ENCODE measurements around the gene ALPK3. TPM values are rescaled to one million over a fixed set of nuclear protein-coding genes. Genes with fewer than 3 reads are reported as not detected.

Gene ALPK3
- total and polyA plus RNA-seq, 5 donors from 2014 or later = 0.22 TPM; not detected in 4

- Mint-ChIP-seq H3K9me3 (peaks cover 0 to 3% (median 0%) of the 10 kb centered on the region in 7 donors), H3K4me1 (no peaks in the 10 kb centered on the region), H3K27me3 (peaks cover 16% of the 10 kb centered on the region), H3K36me3 (no peaks in the 10 kb centered on the region), H3K4me3 (no peak overlapping the region), H3K27ac (no peak overlapping the region)
- no peaks in the 10 kb centered on the region for H3K9me3 ChIP-seq (ENCODE audit: control insufficient read depth in 2 of 2, low read length in 2 of 2)
- H3K4me1 ChIP-seq (ENCODE audit: control insufficient read depth, insufficient read depth, low read length, poor library complexity, severe bottlenecking) = no peaks in the 10 kb centered on the region
- no peak for DNase-seq
- no peaks in the 10 kb centered on the region for H3K27me3 ChIP-seq (ENCODE audit: control insufficient read depth, insufficient read depth, low read length)
- H3K27ac ChIP-seq (ENCODE audit: insufficient read depth, low read length, poor library complexity, severe bottlenecking) = no peak overlapping the region
- no peak for ATAC-seq (ENCODE audit: low read depth in 2 of 2)
- no peaks in the 10 kb centered on the region for H3K36me3 ChIP-seq (ENCODE audit: control insufficient read depth, insufficient read depth, low read length)
- no peak overlapping the region for H3K4me3 ChIP-seq (ENCODE audit: low read depth, low read length)
Measured at GRCh38 chr15:84892786-84893307, 75.7 kb downstream of the ALPK3 start.

DNA sequence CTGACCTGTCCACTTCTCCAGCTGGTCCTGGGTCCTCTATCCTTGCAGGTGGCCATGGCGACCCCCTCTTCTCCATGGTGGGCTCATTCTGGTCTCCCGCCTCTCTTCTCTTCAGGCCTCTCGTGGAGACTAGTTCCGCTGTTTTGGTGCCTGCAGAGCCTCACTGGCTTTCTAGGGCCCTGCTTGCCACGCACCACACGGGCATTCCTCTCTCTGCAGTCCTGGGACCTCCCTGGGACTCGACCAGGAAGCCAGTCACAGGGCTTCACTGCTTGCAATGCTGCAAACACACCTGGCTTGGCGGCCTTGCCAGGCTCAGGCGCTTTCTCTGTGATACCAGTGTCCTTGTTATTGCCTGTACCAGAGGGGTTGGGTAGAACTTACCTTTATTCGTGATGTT is 76.5 kb downstream of the ALPK3 start:
- Histone ChIP-seq H3K4me1 (ENCODE audit: control insufficient read depth, insufficient read depth, low read length, poor library complexity, severe bottlenecking) (no peaks in the 10 kb centered on the region), H3K27ac (ENCODE audit: insufficient read depth, low read length, poor library complexity, severe bottlenecking) (no peak overlapping the region), H3K4me3 (ENCODE audit: low read depth, low read length) (no peak overlapping the region), H3K27me3 (ENCODE audit: control insufficient read depth, insufficient read depth, low read length) (no peaks in the 10 kb centered on the region), H3K36me3 (ENCODE audit: control insufficient read depth, insufficient read depth, low read length) (no peaks in the 10 kb centered on the region), H3K9me3 (ENCODE audit: control insufficient read depth in 2 of 2, low read length in 2 of 2) (no peaks in the 10 kb centered on the region)
- Mint-ChIP-seq H3K27ac (peak overlapping the region in 1 of 3 donors; percentile 66), H3K4me1 (no peaks in the 10 kb centered on the region), H3K27me3 (peaks cover 16% of the 10 kb centered on the region), H3K36me3 (no peaks in the 10 kb centered on the region), H3K4me3 (no peak overlapping the region), H3K9me3 (peaks cover 0 to 3% (median 0%) of the 10 kb centered on the region in 7 donors)
- DNase-seq = no peak
- ATAC-seq (ENCODE audit: low read depth in 2 of 2) = no peak

DNA sequence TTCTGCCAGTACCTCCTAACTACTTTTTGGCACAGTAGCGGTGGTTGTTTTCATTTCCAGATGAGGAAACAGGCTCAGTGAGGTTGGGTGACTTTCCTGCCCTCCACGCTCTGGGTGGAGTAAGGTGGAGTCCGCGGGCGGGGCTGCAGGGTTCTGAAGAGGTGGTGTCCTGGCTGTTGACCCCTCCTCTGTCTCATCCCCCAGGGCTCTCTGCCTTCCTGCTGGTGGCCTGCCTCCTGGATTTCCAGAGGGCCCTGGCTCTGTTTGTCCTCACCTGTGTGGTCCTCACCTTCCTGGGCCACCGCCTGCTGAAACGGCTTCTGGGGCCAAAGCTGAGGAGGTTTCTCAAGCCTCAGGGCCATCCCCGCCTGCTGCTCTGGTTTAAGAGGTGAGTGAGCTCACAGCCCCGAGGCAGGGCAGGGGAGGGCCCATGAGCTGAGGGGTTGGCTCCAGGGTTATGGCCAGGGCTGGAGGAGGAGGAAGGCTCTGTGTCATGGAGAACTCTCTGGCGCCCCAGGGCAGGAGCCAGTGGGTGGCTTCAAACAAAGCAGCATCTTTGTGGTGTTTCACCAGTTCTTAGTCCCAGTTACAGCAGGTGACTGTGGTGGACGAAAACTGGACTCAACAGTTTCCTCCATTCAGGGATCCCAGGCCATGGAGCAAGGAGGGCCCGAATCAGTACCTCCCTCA is 77.7 kb downstream of the ALPK3 start:
- Histone ChIP-seq H3K36me3 (ENCODE audit: control insufficient read depth, insufficient read depth, low read length) (no peaks in the 10 kb centered on the region), H3K27ac (ENCODE audit: insufficient read depth, low read length, poor library complexity, severe bottlenecking) (no peak overlapping the region), H3K27me3 (ENCODE audit: control insufficient read depth, insufficient read depth, low read length) (no peaks in the 10 kb centered on the region), H3K9me3 (ENCODE audit: control insufficient read depth in 2 of 2, low read length in 2 of 2) (no peaks in the 10 kb centered on the region), H3K4me1 (ENCODE audit: control insufficient read depth, insufficient read depth, low read length, poor library complexity, severe bottlenecking) (no peaks in the 10 kb centered on the region), H3K4me3 (ENCODE audit: low read depth, low read length) (no peak overlapping the region)
- peaks cover 24% of the 10 kb centered on the region for H3K27me3 Mint-ChIP-seq
- no peaks in the 10 kb centered on the region for H3K4me1 Mint-ChIP-seq
- no peak overlapping the region for H3K27ac Mint-ChIP-seq
- H3K9me3 Mint-ChIP-seq = peaks cover 0 to 6% (median 0%) of the 10 kb centered on the region in 7 donors
- H3K36me3 Mint-ChIP-seq = no peaks in the 10 kb centered on the region
- no peak for DNase-seq
- no peak overlapping the region for H3K4me3 Mint-ChIP-seq
- no peak for ATAC-seq (ENCODE audit: low read depth in 2 of 2)

GRCh38 chr15:84898761-84899160 is 81.6 kb downstream of the ALPK3 start:
- H3K27me3 Mint-ChIP-seq = peaks cover 22% of the 10 kb centered on the region
- no peak for ATAC-seq (ENCODE audit: low read depth in 2 of 2)
- Histone ChIP-seq H3K27me3 (ENCODE audit: control insufficient read depth, insufficient read depth, low read length) (no peaks in the 10 kb centered on the region), H3K4me1 (ENCODE audit: control insufficient read depth, insufficient read depth, low read length, poor library complexity, severe bottlenecking) (no peaks in the 10 kb centered on the region), H3K4me3 (ENCODE audit: low read depth, low read length) (no peak overlapping the region), H3K36me3 (ENCODE audit: control insufficient read depth, insufficient read depth, low read length) (no peaks in the 10 kb centered on the region), H3K27ac (ENCODE audit: insufficient read depth, low read length, poor library complexity, severe bottlenecking) (no peak overlapping the region), H3K9me3 (ENCODE audit: control insufficient read depth in 2 of 2, low read length in 2 of 2) (no peaks in the 10 kb centered on the region)
- H3K9me3 Mint-ChIP-seq = peaks cover 0 to 6% (median 0%) of the 10 kb centered on the region in 7 donors
- H3K4me3 Mint-ChIP-seq = no peak overlapping the region
- DNase-seq = no peak
- no peaks in the 10 kb centered on the region for H3K4me1 Mint-ChIP-seq
- no peak overlapping the region for H3K27ac Mint-ChIP-seq
- no peaks in the 10 kb centered on the region for H3K36me3 Mint-ChIP-seq

- H3K9me3 Mint-ChIP-seq = peaks cover 0 to 6% (median 0%) of the 10 kb centered on the region in 7 donors
- Histone ChIP-seq H3K27ac (ENCODE audit: insufficient read depth, low read length, poor library complexity, severe bottlenecking) (no peak overlapping the region), H3K4me3 (ENCODE audit: low read depth, low read length) (no peak overlapping the region), H3K36me3 (ENCODE audit: control insufficient read depth, insufficient read depth, low read length) (no peaks in the 10 kb centered on the region), H3K9me3 (ENCODE audit: control insufficient read depth in 2 of 2, low read length in 2 of 2) (no peaks in the 10 kb centered on the region), H3K4me1 (ENCODE audit: control insufficient read depth, insufficient read depth, low read length, poor library complexity, severe bottlenecking) (no peaks in the 10 kb centered on the region), H3K27me3 (ENCODE audit: control insufficient read depth, insufficient read depth, low read length) (no peaks in the 10 kb centered on the region)
- H3K36me3 Mint-ChIP-seq = no peaks in the 10 kb centered on the region
- H3K4me1 Mint-ChIP-seq = no peaks in the 10 kb centered on the region
- DNase-seq = no peak
- peaks cover 28% of the 10 kb centered on the region for H3K27me3 Mint-ChIP-seq
- no peak for ATAC-seq (ENCODE audit: low read depth in 2 of 2)
- H3K4me3 Mint-ChIP-seq = no peak overlapping the region
- H3K27ac Mint-ChIP-seq = no peak overlapping the region
Measured at GRCh38 chr15:84899750-84900149, 82.6 kb downstream of the ALPK3 start.

GRCh38 chr15:84901540-84901939 is 84.4 kb downstream of the ALPK3 start:
- Histone ChIP-seq H3K27me3 (ENCODE audit: control insufficient read depth, insufficient read depth, low read length) (no peaks in the 10 kb centered on the region), H3K27ac (ENCODE audit: insufficient read depth, low read length, poor library complexity, severe bottlenecking) (no peak overlapping the region), H3K36me3 (ENCODE audit: control insufficient read depth, insufficient read depth, low read length) (no peaks in the 10 kb centered on the region), H3K9me3 (ENCODE audit: control insufficient read depth in 2 of 2, low read length in 2 of 2) (no peaks in the 10 kb centered on the region), H3K4me3 (ENCODE audit: low read depth, low read length) (no peak overlapping the region), H3K4me1 (ENCODE audit: control insufficient read depth, insufficient read depth, low read length, poor library complexity, severe bottlenecking) (no peaks in the 10 kb centered on the region)
- Mint-ChIP-seq H3K27ac (no peak overlapping the region), H3K4me3 (no peak overlapping the region), H3K9me3 (peaks cover 0 to 6% (median 0%) of the 10 kb centered on the region in 7 donors), H3K4me1 (no peaks in the 10 kb centered on the region), H3K36me3 (no peaks in the 10 kb centered on the region), H3K27me3 (peaks cover 23% of the 10 kb centered on the region)
- DNase-seq = no peak
- ATAC-seq (ENCODE audit: low read depth in 2 of 2) = no peak

DNA sequence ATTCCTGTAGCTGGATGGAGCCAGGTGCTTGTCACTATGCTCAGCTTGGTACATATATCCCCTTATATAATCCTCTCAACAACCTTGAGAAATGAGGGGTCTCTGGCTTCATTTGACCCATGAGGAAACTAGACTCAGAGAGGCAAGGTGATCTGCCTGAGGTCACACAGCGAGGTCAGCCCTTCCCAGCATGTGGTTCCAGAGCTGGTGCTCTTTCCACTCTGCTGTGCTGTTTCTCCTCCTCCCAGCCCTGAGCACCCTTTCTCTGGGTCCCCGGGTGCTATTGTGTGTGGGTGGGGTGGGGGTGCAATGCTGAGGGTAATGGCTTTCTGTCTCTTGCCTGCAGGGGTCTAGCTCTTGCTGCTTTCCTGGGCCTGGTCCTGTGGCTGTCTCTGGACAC is 86.6 kb downstream of the ALPK3 start:
- H3K27me3 Mint-ChIP-seq = peaks cover 23% of the 10 kb centered on the region
- peaks cover 0 to 4% (median 0%) of the 10 kb centered on the region in 7 donors for H3K9me3 Mint-ChIP-seq
- no peaks in the 10 kb centered on the region for H3K36me3 Mint-ChIP-seq
- no peak overlapping the region for H3K27ac ChIP-seq (ENCODE audit: insufficient read depth, low read length, poor library complexity, severe bottlenecking)
- peak overlapping the region in 1 of 3 donors; percentile 41 for H3K27ac Mint-ChIP-seq
- H3K4me1 ChIP-seq (ENCODE audit: control insufficient read depth, insufficient read depth, low read length, poor library complexity, severe bottlenecking) = no peaks in the 10 kb centered on the region
- no peak overlapping the region for H3K4me3 ChIP-seq (ENCODE audit: low read depth, low read length)
- H3K9me3 ChIP-seq (ENCODE audit: control insufficient read depth in 2 of 2, low read length in 2 of 2) = no peaks in the 10 kb centered on the region
- no peak for ATAC-seq (ENCODE audit: low read depth in 2 of 2)
- no peak overlapping the region for H3K4me3 Mint-ChIP-seq
- no peak for DNase-seq
- no peaks in the 10 kb centered on the region for H3K36me3 ChIP-seq (ENCODE audit: control insufficient read depth, insufficient read depth, low read length)
- H3K27me3 ChIP-seq (ENCODE audit: control insufficient read depth, insufficient read depth, low read length) = no peaks in the 10 kb centered on the region
- H3K4me1 Mint-ChIP-seq = no peaks in the 10 kb centered on the region

DNA sequence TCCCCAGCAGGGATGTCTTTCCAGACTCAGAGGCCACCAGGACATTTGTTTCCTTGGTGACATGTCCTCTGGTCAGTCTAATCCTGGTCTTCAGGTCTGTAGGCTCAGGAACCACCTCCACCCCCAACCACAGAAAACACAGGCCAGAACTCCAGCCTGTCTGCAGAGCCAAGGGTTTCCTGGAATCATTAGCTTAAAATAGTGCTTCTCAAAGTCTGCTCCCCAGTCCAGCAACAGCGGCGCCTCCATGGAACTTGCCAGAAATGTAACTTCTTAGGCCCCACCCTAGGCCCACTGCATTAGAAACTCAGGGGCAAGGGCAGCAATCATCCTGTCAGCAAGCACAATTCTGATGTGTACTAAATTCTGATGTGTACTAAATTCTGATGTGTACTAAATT is 87.3 kb downstream of the ALPK3 start:
- no peak overlapping the region for H3K4me3 ChIP-seq (ENCODE audit: low read depth, low read length)
- ATAC-seq (ENCODE audit: low read depth in 2 of 2) (no peak), DNase-seq (no peak)
- H3K27ac ChIP-seq (ENCODE audit: insufficient read depth, low read length, poor library complexity, severe bottlenecking) = no peak overlapping the region
- H3K4me3 Mint-ChIP-seq = no peak overlapping the region
- H3K9me3 Mint-ChIP-seq = peaks cover 0 to 3% (median 0%) of the 10 kb centered on the region in 7 donors
- no peaks in the 10 kb centered on the region for H3K9me3 ChIP-seq (ENCODE audit: control insufficient read depth in 2 of 2, low read length in 2 of 2)
- H3K27me3 Mint-ChIP-seq = peaks cover 18% of the 10 kb centered on the region
- no peaks in the 10 kb centered on the region for H3K36me3 Mint-ChIP-seq
- H3K27ac Mint-ChIP-seq = peak overlapping the region in 2 of 3 donors; percentile 7 to 41
- H3K36me3 ChIP-seq (ENCODE audit: control insufficient read depth, insufficient read depth, low read length) = no peaks in the 10 kb centered on the region
- H3K27me3 ChIP-seq (ENCODE audit: control insufficient read depth, insufficient read depth, low read length) = no peaks in the 10 kb centered on the region
- no peaks in the 10 kb centered on the region for H3K4me1 ChIP-seq (ENCODE audit: control insufficient read depth, insufficient read depth, low read length, poor library complexity, severe bottlenecking)
- H3K4me1 Mint-ChIP-seq = no peaks in the 10 kb centered on the region

All from CD4-positive, CD25-positive, alpha-beta regulatory T cell (primary cell).